SW 1271 (cell line): ENCODE results near the gene SCAI.
"Not testable (repeated sequence)": the region's sequence is repeated elsewhere in the genome, so short reads cannot be mapped to it uniquely, and the experiment has no call there.

Experiments
- DNase-seq, 2 experiments: peaks; one replicate each; lab custom pipeline; 2025; lab: John Stamatoyannopoulos, UW

Gene SCAI

DNA sequence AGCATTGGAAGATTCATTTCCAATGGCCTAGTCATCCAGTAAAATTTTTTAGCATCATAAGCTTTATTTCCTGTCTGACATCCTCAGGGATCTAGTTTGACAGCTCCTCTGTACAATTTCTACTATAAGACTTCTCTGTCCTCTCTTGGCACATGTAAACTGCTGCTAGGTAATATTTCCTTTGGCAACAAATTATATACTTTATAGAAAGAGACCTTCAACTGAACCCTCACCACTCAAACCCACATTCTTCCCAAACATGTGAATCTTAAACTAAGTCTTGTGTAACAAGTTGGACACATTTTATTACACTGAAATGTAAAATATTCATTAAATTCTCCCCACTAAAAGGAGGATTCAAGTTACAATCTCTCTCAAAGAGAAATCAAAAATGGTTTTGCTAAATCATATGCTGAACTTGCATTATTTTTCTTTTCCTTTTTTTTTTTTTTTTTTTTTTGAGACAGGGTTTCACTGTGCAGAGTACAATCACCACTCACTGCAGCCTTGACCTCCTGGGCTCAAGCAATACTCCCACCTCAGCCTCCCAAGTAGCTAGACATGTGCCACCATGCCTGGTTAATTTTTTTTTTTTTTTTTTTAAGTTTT is 36.9 kb downstream of the SCAI start:
- no peak for DNase-seq

DNA sequence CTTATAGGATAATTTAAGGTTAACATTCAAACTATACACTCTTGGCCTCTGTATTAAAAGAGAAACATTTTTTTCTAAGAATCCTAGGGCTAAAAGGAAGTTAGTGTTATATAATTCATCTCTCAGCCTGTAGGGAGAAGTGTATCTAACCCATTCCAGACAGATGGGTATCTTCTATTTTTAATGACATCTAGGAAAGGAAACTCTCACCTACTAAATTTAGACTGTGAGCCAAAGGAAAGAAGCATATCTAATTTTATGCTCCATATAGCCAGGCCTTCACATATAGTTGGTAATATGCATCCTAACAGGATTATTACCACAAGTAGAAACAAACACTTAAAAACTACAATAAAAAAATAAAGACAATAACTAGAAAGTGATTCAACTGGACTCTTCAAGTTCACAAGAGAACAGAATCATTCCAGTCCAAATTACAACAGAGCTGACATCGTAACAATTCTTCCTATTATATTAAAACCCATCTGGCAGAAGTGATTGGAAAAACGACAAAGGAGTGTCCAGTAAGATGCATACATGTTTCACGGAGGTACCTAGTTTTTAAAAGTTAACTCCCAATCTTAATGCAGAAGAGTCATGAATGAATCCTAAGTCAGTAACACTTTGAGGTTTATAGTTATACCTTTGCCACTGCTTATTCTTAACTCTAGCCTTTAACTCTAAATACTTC is 39.4 kb downstream of the SCAI start:
- DNase-seq: no peak

GRCh38 chr9:125103021-125103420 is 40.3 kb downstream of the SCAI start:
- DNase-seq: no peak

DNA sequence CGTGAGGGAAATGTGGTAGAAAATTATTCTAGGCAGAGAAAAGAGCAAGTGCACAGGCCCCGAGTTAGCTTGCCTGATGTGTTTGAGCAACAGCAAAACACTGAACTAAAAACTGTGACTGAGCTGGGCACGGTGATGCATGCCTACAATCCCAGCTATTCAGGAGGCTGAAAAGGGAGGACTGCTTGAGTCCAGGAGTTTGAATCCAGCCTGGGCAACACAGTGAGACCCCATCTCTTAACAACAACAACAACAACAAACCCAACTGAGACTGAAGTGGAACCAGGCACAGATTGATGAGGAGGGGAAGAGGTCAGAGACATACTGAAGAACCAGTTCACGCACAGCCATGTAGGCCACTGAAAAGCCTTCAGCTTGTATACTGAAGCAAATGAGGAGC is 42.5 kb downstream of the SCAI start:
- no peak for DNase-seq

- no peak for DNase-seq
Observed at GRCh38 chr9:125099816-125100215, 43.5 kb downstream of the SCAI start.

GRCh38 chr9:125095821-125096443 is 47.4 kb downstream of the SCAI start:
- DNase-seq: no peak

DNA sequence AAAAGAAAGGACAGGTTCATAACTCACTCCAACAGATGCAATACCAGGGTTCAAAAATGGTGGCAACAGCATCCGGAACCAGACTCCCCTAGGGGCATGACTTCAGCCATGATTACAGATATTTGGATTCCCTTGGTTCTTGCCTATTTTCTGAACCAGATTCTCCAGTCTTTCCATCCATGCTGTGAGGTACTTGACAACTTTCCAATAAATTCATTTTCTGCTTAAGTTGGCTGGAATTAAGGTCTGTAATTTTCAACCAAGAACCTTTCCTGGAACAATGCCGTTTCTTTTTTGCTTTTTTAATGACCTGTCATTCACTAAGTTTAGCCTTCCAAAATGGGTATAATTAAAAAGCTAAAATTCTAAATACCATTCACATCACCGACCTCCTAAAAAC is 52.2 kb downstream of the SCAI start:
- DNase-seq: no peak

GRCh38 chr9:125089331-125089730 is 54.0 kb downstream of the SCAI start:
- DNase-seq: no peak

- no peak for DNase-seq
Observed at GRCh38 chr9:125088752-125089151, 54.6 kb downstream of the SCAI start.

DNA sequence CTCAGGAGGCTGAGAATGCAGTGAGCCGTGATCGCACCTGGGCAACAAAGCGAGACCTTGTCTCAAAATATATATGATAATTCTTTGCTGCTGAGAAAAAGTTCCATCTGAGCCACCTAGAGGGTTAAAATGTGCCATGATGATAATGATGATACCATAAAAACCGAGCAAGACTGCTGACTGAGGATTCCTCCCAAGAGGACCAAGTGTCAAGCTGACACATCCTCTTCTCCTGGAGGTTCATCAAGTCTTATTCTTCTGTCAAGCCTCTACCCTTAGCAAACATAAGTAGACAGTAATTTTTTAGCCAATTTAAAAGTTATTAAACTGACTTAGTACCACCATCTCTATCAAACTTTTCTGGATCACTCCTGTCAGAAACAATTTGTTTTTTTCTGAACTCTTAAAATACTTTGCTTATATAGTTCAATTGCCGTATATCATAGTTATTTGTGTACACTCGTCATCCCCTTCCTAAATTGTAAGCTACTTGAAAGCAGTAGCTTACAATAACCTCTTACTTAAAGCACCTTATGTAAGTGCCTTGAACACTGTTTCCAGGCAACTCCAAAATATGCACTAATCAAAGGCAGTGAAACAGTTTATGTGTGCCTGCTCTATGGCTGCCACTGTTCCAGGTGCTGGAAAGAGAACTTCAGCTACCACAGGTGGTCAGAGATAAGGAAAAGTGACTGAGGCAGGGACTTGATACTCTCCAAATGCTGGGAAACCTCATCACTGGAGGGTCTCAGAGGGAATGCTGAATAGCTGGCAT is 57.4 kb downstream of the SCAI start:
- no peak for DNase-seq

DNA sequence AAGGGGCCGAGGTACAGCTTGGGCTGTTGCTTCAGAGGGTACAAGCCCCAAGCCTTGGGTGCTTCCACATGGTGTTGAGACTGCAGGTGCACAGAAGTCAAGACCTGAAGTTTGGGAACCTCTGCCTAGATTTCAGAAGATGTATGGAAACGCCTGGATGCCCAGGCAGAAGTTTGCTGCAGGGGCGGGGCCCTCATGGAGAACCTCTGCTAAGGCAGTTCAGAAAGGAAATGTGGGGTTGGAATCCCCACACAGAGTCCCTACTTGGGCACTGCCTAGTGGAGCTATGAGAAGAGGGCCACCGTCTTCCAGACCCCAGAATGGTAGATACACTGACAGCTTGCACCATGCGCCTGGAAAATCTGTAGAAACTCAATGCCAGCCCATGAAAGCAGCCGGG is 61.1 kb downstream of the SCAI start:
- DNase-seq: not testable (repeated sequence)

DNA sequence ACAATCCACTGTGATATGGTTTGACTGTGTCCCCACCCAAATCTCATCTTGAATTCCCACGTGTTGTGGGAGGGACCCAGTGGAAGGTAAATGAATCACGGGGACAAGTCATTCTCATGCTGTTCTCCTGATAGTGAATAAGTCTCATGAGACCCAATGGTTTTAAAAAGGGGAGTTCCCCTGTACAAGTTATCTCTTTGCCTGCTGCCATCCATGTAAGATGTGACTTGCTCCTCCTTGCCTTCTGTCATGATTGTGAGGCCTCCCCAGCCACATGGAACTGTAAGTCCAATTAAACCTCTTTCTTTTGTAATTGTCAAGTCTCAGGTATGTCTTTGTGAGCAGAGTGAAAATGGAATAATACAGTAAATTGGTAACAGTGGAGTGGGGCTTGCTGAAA is 62.5 kb downstream of the SCAI start:
- not testable (repeated sequence) for DNase-seq

GRCh38 chr9:125079931-125080330 is 63.4 kb downstream of the SCAI start:
- DNase-seq: no peak

DNA sequence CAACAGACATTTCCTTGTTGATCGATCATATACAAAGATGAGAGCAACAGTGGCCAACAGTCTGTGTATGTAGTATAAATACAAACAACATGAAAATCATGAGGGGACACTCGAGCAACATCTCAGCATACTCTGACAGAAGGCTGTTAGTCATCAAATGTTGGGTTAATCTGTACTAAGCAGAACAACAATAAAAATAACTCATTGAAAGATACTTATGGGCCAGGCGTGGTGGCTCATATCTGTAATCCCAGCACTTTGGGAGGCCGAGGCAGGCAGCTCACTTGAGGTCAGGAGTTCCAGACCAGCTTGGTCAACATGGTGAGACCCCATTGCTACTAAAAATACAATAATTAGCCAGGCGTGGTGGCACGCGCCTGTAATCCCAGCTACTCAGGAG is 67.3 kb downstream of the SCAI start:
- DNase-seq: no peak

GRCh38 chr9:125074976-125075375 is 68.4 kb downstream of the SCAI start:
- DNase-seq: no peak

DNA sequence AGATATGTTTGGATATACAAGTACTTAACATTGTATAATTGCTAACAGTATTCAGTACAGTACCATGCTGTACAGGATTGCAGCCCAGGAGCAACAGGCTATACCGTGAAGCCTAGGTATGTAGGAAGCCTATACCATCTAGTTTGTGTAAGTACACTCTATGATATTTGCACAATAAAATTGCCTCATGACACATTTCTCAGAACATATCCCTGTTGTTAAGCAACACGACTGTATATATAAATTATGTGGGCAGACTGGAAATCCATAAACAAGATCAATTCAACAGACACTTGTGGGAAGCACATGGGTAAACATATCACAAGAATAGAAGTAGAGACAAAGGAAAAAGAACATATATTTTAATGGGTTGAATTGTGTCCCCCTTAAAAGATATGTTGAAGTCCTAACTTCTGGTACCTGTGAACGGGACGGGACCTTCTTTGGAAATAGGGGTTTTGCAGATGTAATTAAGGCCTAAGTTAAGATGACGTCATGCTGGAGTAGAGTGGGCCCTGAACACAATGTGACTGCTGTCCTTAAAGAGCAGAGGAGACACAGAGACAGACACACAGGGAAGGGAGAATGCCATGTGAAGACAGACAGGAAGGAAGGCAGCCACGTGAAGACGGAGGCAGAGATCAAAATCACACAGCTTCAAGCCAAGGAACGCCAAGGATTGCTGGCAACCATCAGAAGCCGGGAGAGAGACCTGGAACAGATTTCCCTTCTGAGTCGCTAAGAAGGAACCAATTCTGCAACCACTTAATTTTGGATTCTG is 76.3 kb downstream of the SCAI start:
- DNase-seq: no peak

- DNase-seq: no peak
Observed at GRCh38 chr9:125061391-125061790, 81.9 kb downstream of the SCAI start.

- no peak for DNase-seq
Observed at GRCh38 chr9:125049212-125050049, 93.9 kb downstream of the SCAI start.

- no peak for DNase-seq
Observed at GRCh38 chr9:125043631-125044030, 99.7 kb downstream of the SCAI start.

DNA sequence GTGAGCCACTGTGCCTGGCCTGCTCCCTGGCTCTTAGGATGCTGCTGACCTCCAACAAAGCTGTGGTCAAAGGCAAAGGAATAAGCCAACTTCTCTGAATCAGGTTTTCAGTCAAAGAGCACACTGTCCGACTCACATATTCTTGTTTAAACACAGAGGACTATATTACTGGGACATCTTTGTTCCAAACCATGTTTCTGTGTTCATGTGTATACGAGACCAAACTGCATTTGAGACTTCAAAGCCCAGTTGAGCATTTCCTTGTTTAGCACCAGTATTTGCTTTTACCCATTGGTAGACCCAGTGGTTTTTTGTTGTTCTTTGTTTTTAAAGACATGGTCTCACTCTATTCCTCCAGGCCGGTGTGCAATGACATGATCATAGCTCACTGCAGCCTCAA is 100.2 kb downstream of the SCAI start:
- DNase-seq: no peak

- DNase-seq: no peak
Observed at GRCh38 chr9:125038166-125038565, 105.2 kb downstream of the SCAI start.
